Measurements from ENCODE around the gene ATP10D. TPM values are rescaled to one million over a fixed set of nuclear protein-coding genes. Genes with fewer than 3 reads are reported as not detected.

Gene ATP10D
- polyA plus RNA-seq, 12 donors, result 8.9 to 20.3 (median 15.9) TPM; not detected in 1

Other genes starting within 250 kb of the ATP10D start
- gene COMMD8, start 21.6 kb upstream of the ATP10D start, polyA plus RNA-seq (ENCODE audit: insufficient read length in 12 of 12), result 10 to 100 TPM in 11 of 12 donors, not detected in 1; 11.0 to 30.4 (median 19.2) TPM

All from muscle of arm (tissue), 12 donors.